Muscle layer of duodenum (tissue), 2 donors: Measurements from ENCODE around the gene CDCA5.
A peak's percentile ranks its signal among the peaks of the same experiment; 100 is the strongest.
"Not testable (repeated sequence)": the region's sequence is repeated elsewhere in the genome, so short reads cannot be mapped to it uniquely, and the experiment has no call there.

Experiments used
- H3K27ac ChIP-seq: one replicate; pipeline ENCODE4 v1.7.0; 2013; ENCODE audit warnings: mild to moderate bottlenecking, low read length
- H3K27me3 ChIP-seq: one replicate; pipeline ENCODE4 v1.7.0; 2013; ENCODE audit warnings: low read depth, mild to moderate bottlenecking, control low read depth, low read length
- H3K36me3 ChIP-seq, 2 donors: one replicate each; pipeline ENCODE4 v1.7.0; 2013; ENCODE audit warnings: low read length in 2 of 2, control low read depth in 1 of 2, mild to moderate bottlenecking in 1 of 2; ENCODE audit not compliant: insufficient read depth in 2 of 2, control insufficient read depth in 1 of 2
- H3K4me1 ChIP-seq, 2 donors: one replicate each; pipeline ENCODE4 v1.7.0; 2013; ENCODE audit warnings: low read length in 2 of 2, mild to moderate bottlenecking in 2 of 2, control low read depth in 1 of 2, moderate library complexity in 1 of 2; ENCODE audit not compliant: insufficient read depth in 2 of 2, control insufficient read depth in 1 of 2
- H3K4me3 ChIP-seq, 2 donors: one replicate each; pipeline ENCODE4 v1.7.0; 2013; ENCODE audit warnings: low read length in 2 of 2, low read depth in 1 of 2, mild to moderate bottlenecking in 1 of 2
- H3K9me3 ChIP-seq, 2 donors: one replicate each; pipeline ENCODE4 v1.7.0; 2013; ENCODE audit warnings: low read length in 2 of 2, control low read depth in 1 of 2, mild to moderate bottlenecking in 1 of 2; ENCODE audit not compliant: control insufficient read depth in 1 of 2
- donor health status: healthy.

Gene CDCA5

DNA sequence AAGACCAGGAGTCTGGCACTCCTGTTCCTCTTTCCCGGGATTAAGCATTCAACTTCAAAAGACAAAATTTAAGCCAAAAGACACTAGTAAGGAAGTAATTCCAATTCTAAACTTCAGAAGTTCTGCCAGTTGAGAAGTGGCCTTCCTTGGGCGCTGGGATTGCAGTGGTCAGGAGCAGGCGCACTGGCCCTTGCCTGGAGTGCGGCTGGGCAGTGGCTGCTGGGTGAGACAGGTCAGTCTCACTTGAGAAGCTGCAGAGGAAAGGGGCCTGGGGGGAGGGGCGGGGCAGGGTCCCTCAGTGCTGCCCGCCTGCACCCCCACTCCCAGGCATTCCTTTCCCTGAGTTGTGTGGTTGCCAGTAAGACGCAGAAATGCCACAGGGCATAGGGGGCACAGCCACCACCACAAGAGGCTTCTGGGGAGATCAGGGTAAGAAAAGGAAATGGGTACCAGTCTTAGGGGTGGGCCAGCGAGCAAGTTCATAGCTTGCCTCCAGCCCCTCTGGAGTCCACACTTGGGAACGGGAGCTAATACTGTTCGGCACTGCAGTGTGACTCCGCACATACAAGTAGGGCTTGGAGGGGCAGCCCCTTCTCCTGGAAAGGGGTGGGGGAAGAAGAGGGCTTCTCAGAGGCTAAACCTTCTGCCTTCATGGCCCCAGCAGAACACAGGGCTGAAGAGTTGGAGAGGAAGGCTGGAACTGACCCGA, 43.8 kb upstream of the CDCA5 start:
- peaks cover 56 to 82% of the 10 kb centered on the region in 2 donors for H3K36me3 ChIP-seq
- H3K4me3 ChIP-seq: no peak overlapping the region
- H3K27me3 ChIP-seq: no peaks in the 10 kb centered on the region
- H3K9me3 ChIP-seq: no peaks in the 10 kb centered on the region
- peaks cover 7 to 22% of the 10 kb centered on the region in 2 donors for H3K4me1 ChIP-seq
- H3K27ac ChIP-seq: no peak overlapping the region

DNA sequence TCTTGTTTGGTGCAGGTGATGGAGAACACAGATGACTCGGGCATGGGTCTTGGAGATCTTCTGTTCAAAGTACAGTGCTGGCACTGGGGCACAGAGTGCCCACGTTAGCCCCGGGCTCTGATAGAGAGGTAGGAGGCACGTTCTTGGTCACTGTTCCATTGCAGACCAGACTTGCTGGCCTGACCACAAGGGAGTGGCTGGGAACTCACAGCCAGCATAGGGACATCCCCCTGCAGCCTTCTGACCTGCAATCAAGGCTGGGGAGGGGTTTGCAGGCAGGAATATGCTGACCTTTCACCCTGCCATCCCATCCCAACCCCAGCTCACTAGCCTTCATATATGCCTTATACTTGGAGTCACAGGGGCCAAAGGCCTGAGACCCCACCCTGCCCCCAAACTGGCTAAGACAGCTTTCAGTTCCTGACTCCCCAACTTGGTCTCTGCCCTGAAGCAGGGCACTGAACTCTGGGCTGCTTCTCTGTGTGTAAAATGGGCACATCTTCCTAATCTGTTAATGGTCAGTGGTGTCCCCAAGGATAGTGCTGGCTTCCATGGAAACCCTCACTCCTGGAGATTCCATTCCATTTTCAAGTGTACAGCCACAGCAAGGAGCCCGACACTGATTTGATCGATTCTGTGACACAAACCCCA, 42.9 kb upstream of the CDCA5 start:
- no peaks in the 10 kb centered on the region for H3K9me3 ChIP-seq
- H3K36me3 ChIP-seq: peaks cover 52 to 73% of the 10 kb centered on the region in 2 donors
- H3K4me1 ChIP-seq: peaks cover 4 to 15% of the 10 kb centered on the region in 2 donors
- H3K27me3 ChIP-seq: no peaks in the 10 kb centered on the region
- no peak overlapping the region for H3K4me3 ChIP-seq
- no peak overlapping the region for H3K27ac ChIP-seq

DNA sequence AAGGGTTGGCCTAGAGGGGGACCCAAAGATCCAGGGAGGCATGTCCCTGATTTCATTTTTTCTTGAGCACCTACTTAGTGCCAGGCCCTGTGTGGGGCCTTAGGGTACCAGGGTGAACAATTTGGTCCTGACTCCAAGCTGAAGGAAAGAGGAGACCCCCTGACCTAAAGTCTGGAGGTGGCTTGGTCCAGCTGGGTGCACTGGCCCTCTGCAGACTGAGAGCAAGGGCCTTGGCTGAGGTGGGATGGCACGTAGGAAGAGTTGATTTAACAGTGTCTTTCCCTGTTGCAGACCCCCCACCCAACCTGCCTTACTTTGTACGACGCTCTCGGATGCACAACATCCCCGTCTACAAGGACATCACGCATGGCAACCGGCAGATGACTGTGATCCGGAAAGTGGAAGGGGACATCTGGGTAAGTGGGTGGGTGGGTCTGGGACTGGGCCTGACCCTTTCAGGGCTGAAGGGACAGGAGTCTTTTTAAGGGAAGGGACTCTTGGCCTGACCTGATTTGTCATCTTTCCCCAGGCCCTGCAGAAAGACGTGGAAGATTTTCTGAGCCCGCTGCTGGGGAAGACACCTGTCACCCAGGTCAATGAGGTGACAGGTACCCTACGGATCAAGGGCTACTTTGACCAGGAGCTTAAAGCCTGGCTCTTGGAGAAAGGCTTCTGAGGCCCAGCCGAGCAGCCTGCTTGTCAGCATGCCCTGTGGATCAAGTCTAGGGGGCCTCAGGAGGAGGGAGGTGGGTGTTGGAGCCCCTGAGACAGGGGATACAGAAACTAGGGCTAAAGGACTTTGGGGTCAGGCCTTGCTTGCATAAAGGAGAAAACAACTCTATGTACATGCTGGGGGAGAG, 41.6 kb upstream of the CDCA5 start:
- H3K36me3 ChIP-seq: peaks cover 45 to 65% of the 10 kb centered on the region in 2 donors
- no peaks in the 10 kb centered on the region for H3K27me3 ChIP-seq
- no peak overlapping the region for H3K27ac ChIP-seq
- H3K9me3 ChIP-seq: no peaks in the 10 kb centered on the region
- H3K4me1 ChIP-seq: peaks cover 10 to 26% of the 10 kb centered on the region in 2 donors
- H3K4me3 ChIP-seq: no peak overlapping the region

DNA sequence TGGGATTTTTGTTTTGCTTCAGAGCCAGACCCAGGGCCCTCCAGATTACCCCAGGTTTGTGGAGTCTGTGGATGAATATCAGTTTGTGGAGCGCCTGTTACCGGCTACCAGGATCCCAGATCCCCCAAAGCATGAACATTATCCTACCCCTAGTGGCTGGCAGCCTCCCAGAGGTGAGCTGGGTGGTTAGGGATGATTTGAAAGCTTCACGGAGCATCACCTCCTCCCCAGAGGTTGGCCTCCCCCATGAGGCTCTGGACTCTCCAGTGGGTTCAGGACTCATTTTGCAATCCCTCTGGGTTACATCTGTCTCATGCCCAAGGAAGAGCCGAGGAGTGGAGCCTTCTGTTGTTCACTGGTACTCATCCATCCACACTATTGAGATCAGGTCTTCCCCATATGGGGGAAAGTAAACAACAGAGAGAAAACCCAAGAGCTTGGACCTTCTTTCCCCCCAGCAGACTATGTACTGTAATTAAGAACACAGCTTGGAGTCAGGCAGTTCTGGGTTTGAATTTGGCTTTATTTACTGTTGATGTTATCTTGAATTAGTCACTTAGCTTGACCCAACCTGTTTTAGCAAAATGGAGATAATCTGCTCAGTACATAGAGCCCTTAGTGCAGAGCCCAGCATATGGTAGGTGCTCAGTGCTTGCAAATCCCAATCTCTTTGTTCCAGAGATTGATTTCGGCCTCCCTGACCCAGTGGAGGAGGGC, 40.8 kb upstream of the CDCA5 start:
- H3K36me3 ChIP-seq: peaks cover 53 to 65% of the 10 kb centered on the region in 2 donors
- no peaks in the 10 kb centered on the region for H3K9me3 ChIP-seq
- H3K27ac ChIP-seq: no peak overlapping the region
- H3K27me3 ChIP-seq: no peaks in the 10 kb centered on the region
- peaks cover 10 to 27% of the 10 kb centered on the region in 2 donors for H3K4me1 ChIP-seq
- H3K4me3 ChIP-seq: no peak overlapping the region

DNA sequence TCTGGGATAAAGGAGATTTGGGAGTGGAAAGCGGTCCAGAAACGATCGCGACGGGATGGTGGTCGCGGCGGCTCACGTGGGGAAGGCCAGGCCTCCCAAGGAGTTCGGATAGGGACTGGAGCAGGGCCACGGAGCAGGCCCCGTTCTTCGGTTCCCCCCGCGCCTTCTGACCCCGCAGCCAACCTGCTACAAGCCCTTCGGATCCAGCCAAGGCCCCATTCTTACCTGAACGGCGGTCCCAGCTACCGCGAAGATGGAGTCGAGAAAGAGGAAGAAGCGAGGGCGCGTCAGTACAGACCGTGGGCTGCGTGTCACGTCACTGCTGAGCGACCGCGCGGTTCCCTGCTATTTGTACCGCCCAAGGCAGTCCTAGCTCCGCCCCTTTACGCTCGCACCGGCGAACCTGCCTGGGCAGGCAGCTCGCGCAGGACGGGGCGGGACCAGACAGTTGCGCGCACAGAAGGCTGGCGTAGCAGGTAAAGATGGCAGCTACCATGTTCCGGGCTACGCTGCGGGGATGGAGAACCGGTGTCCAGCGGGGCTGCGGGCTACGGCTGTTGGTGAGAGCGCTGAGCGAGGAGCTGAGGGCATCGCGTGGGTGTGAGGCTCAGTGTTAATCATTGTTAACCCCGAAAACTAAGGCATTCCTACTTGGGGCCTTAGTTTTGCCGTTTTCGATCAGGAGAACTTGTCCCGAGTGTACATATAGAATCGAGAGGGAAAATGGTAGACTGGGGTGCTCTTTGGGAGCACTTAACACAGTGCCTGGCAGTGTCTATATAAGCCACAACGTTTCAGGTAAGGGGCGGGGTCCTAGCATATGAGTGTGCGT, 38.2 kb upstream of the CDCA5 start, which contains the start of the genes FAU and MRPL49:
TSS of gene FAU (minus strand) at position 270 of the 832 bp plus-strand sequence. CDS start 321 bp downstream, outside the sequence.
TSS of gene MRPL49 (plus strand) at position 457 of the 832 bp plus-strand sequence. CDS start at position 483, 26 bp downstream.
- Histone ChIP-seq H3K4me3 (peak within 1 kb of the TSS; percentile 91 to 98), H3K4me1 (peaks cover 10 to 28% of the 10 kb centered on the region in 2 donors), H3K27ac (peak within 1 kb of the TSS; percentile 98), H3K27me3 (no peaks in the 10 kb centered on the region), H3K36me3 (peaks cover 40 to 47% of the 10 kb centered on the region in 2 donors), H3K9me3 (no peaks in the 10 kb centered on the region)

DNA sequence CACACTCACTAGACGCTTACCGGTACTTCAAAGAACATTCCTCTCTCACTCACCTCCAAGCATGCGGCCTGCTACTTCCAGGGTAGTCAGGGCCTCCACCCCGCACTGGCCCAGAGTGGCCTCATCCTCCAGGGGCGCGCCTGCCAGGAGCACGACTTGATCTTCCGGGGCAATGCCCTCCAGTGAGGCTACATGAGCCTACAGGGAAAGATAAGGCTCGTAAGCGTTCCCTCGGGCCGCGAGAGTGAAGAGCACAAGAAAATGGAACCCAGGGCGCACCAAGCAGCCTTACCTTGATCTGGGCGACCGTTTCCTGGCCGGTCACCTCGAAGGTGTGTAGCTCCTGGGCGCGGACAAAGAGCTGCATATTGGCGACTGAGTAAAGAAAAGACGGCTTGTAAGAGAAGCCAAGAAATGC, 37.6 kb upstream of the CDCA5 start:
- H3K9me3 ChIP-seq: no peaks in the 10 kb centered on the region
- peaks cover 35 to 40% of the 10 kb centered on the region in 2 donors for H3K36me3 ChIP-seq
- peak overlapping the region; percentile 98 for H3K27ac ChIP-seq
- no peaks in the 10 kb centered on the region for H3K27me3 ChIP-seq
- peak overlapping the region; percentile 91 to 98 for H3K4me3 ChIP-seq
- peaks cover 10 to 34% of the 10 kb centered on the region in 2 donors for H3K4me1 ChIP-seq

DNA sequence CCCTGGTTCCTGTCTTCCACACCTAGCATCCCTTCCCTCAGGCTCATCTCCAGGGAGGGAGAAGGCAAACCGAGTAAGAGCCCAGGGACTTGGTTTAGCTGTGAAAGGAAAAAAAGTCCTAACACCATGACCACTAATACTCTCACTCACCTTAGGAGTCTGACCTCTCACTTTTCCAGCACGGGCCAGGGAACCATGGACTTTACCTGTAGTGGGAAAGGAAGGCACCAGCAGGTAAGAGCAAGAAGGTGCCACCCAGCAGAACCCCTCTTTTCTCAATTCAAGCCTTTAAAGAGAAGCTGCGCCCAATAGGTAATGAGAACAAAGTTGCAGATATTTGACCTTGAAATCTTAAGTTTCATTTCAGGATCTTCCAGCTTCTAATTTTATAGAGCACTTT, 37.0 kb upstream of the CDCA5 start:
- peak overlapping the region; percentile 91 to 98 for H3K4me3 ChIP-seq
- H3K4me1 ChIP-seq: peaks cover 14 to 41% of the 10 kb centered on the region in 2 donors
- H3K9me3 ChIP-seq: no peaks in the 10 kb centered on the region
- H3K27ac ChIP-seq: peak overlapping the region; percentile 98
- no peaks in the 10 kb centered on the region for H3K27me3 ChIP-seq
- H3K36me3 ChIP-seq: peaks cover 33 to 34% of the 10 kb centered on the region in 2 donors

DNA sequence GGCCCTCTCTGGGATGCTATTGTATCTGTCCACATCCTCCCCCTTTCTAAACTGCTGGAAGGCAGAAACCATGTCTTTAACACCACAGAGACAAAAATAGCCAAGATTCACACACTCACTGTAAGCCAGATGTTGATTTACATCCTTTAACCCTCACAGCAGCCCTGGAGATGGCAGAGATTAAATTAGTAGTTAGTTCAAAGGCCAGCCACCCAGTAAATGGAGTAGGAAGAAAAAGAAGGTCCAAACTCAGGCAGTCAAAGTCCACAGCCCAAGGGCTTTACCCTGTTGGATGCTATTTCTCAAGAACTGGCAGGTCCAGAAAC, 35.8 kb upstream of the CDCA5 start:
- Histone ChIP-seq H3K27me3 (no peaks in the 10 kb centered on the region), H3K27ac (no peak overlapping the region), H3K36me3 (peaks cover 22 to 24% of the 10 kb centered on the region in 2 donors), H3K4me1 (peaks cover 14 to 43% of the 10 kb centered on the region in 2 donors), H3K9me3 (no peaks in the 10 kb centered on the region), H3K4me3 (no peak overlapping the region)

DNA sequence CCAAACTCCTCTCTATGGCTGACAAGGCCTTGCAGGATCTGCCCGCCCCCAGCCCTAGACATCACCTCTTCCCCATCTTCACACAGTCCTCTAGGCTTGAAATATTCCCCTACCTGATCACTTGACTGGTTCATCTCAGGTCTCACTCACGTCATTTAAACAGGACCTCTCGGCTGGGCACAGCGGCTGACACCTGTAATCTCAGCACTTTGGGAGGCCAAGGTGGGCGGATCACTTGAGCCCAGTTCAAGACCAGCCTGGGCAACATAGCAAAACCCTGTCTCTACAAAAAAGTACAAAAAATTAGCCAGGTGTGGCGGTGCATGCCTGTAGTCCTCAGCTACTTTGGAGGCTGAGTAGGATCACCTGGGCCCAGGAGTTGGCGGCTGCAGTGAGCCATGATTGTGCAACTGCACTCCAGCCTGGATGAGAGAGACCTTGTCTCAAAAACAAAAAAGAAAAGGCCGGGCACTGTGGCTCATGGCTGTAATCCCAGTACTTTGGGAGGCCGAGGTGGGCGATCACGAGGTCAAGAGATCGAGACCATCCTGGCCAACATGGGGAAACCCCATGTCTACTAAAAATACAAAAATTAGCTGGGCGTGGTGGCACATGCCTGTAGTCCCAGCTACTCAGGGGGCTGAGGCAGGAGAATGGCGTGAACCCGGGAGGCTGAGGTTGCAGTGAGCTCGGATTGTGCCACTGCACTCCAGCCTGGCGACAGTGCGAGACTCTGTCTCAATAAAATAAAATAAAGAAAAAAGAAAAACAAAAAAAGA, 35.2 kb upstream of the CDCA5 start:
- Histone ChIP-seq H3K4me1 (peaks cover 14 to 43% of the 10 kb centered on the region in 2 donors), H3K36me3 (peaks cover 20 to 22% of the 10 kb centered on the region in 2 donors)
- not testable (repeated sequence) for H3K27me3 ChIP-seq, H3K9me3 ChIP-seq, H3K4me3 ChIP-seq, H3K27ac ChIP-seq
